Fibroblast of gingiva (primary cell): Measurements from ENCODE around the gene RIPK4.

Source experiments
- DNase-seq: peaks from one replicate; pipeline ENCODE4 v3.0.0-alpha.2; 2011; ENCODE audit warnings: low read depth

The RIPK4 gene

GRCh38 chr21:41691205-41692184 is 75.4 kb downstream of the RIPK4 start:
- DNase-seq, result no peak
